ENCODE results near the gene NPNT. TPM values are rescaled to one million over a fixed set of nuclear protein-coding genes. Genes with fewer than 3 reads are reported as not detected.

NPNT gene
- total RNA-seq, 4 donors from 2014 or later, result 3.6 to 6.6 (median 4.8) TPM

DNA sequence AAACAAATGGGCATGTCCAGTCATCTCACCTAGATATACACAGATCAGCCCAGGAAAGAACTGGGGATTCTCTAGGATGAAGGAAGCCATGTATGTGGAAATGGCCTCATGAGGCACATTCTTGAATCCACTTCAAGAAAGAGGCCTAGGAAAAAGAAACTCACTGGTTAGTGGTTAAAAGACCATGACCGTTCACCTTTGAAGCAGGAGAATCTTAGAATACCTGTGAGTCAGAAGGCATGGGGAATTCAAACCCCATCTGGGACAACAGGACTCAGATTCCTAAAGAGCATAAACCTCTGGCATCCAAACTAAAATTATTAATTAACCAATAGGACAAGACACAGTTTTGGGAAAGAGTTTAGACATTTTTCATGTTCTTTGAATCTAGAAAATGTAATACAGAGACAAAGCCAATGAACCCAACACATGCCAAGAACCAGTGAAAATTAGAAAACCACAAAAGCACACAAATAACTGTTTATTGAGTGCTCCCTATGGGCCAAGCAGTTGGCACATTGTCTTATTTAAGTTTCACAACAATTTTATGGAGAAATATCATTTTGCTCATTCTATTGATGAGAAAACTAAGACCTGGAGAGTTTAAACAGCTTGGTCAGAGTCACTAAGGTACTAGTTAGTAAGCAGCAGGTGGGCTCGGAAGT, 97.5 kb downstream of the NPNT start:
- WGBS, result 94% methylated on average over 2 of the region's 2 CpGs
- no peak overlapping the region for H3K27ac ChIP-seq
- no peak overlapping the region for H3K4me3 ChIP-seq
- H3K4me1 ChIP-seq, result peaks cover 6% of the 10 kb centered on the region
- H3K9me3 ChIP-seq, result no peaks in the 10 kb centered on the region
- DNase-seq (ENCODE audit: low spot score in 2 of 2), result no peak
- no peaks in the 10 kb centered on the region for H3K36me3 ChIP-seq
- TF ChIP-seq, protein P1, sequence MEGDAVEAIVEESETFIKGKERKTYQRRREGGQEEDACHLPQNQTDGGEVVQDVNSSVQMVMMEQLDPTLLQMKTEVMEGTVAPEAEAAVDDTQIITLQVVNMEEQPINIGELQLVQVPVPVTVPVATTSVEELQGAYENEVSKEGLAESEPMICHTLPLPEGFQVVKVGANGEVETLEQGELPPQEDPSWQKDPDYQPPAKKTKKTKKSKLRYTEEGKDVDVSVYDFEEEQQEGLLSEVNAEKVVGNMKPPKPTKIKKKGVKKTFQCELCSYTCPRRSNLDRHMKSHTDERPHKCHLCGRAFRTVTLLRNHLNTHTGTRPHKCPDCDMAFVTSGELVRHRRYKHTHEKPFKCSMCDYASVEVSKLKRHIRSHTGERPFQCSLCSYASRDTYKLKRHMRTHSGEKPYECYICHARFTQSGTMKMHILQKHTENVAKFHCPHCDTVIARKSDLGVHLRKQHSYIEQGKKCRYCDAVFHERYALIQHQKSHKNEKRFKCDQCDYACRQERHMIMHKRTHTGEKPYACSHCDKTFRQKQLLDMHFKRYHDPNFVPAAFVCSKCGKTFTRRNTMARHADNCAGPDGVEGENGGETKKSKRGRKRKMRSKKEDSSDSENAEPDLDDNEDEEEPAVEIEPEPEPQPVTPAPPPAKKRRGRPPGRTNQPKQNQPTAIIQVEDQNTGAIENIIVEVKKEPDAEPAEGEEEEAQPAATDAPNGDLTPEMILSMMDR (IDR thresholded peaks at IDR 0.05), result no peak
- TF ChIP-seq POLR2AphosphoS5 (IDR thresholded peaks at IDR 0.05) (no peak), POLR2A (IDR thresholded peaks at IDR 0.05) (no peak), EP300 (IDR thresholded peaks at IDR 0.05) (no peak)
- no peaks in the 10 kb centered on the region for H3K27me3 ChIP-seq

DNA sequence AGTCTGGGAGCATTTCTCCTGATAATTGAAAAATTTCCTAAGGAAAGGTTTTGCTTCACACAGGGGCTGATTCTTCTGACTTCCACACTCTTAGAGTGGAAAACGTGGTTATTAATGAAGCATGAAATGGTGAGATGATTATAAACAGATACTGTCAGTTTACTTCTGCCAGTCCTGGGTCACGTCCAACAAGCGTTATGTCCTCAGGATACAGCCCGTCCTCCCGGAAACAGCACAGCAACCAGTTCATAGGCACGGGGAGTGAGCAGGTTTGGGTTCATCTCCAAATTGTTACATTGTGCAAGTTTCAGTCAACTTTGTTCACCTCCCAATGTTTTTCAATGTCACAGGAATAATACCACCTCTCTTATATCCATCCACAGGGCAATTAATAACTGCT, 98.8 kb downstream of the NPNT start:
- WGBS, result 27% methylated on average over 6 of the region's 6 CpGs
- DNase-seq (ENCODE audit: low spot score in 2 of 2), result no peak

GRCh38 chr4:105994841-105995501, 99.7 kb downstream of the NPNT start:
- Histone ChIP-seq H3K27me3 (no peaks in the 10 kb centered on the region), H3K4me1 (peaks cover 6% of the 10 kb centered on the region), H3K4me3 (no peak overlapping the region), H3K27ac (no peak overlapping the region), H3K9me3 (no peaks in the 10 kb centered on the region), H3K36me3 (no peaks in the 10 kb centered on the region)
- TF ChIP-seq POLR2A (IDR thresholded peaks at IDR 0.05) (no peak), POLR2AphosphoS5 (IDR thresholded peaks at IDR 0.05) (no peak), EP300 (IDR thresholded peaks at IDR 0.05) (no peak)
- TF ChIP-seq, protein P1 (IDR thresholded peaks at IDR 0.05), result no peak
- DNase-seq (ENCODE audit: low spot score in 2 of 2), result no peak
- WGBS, result 74% methylated on average over 5 of the region's 5 CpGs

More for the DNA sequence above, 98.8 kb downstream of the NPNT start:
- peaks cover 6% of the 10 kb centered on the region for H3K4me1 ChIP-seq
- TF ChIP-seq POLR2AphosphoS5 (IDR thresholded peaks at IDR 0.05) (no peak), POLR2A (IDR thresholded peaks at IDR 0.05) (no peak), EP300 (IDR thresholded peaks at IDR 0.05) (no peak)
- TF ChIP-seq, protein P1 (IDR thresholded peaks at IDR 0.05), result no peak
- no peaks in the 10 kb centered on the region for H3K27me3 ChIP-seq
- no peaks in the 10 kb centered on the region for H3K36me3 ChIP-seq
- H3K27ac ChIP-seq, result no peak overlapping the region
- no peaks in the 10 kb centered on the region for H3K9me3 ChIP-seq
- no peak overlapping the region for H3K4me3 ChIP-seq

DNA sequence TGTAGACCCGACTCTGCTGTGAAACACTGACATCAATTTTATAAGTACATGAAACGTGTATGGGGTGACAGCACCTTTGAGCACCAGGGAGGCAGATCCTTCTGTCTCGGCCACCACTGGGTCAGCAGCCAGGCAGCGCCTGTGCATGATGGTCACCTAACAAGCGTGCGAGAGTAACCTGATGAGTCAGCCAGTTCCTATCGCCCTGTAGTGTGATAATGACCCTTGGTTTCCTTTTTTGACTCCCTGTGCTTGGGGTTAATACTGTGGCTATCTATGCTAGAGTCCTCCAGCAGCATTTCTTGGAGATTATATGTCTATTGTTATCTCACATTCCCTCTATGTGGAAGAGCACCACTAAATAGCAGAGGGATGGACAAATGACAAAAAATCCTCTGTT, 101.6 kb downstream of the NPNT start:
- 77% methylated on average over 7 of the region's 7 CpGs for WGBS

GRCh38 chr4:105998171-105999063, 103.1 kb downstream of the NPNT start:
- Histone ChIP-seq H3K27ac (no peak overlapping the region), H3K9me3 (no peaks in the 10 kb centered on the region), H3K4me3 (no peak overlapping the region), H3K4me1 (peaks cover 6% of the 10 kb centered on the region), H3K27me3 (no peaks in the 10 kb centered on the region), H3K36me3 (no peaks in the 10 kb centered on the region)
- no peak for TF ChIP-seq POLR2A (IDR thresholded peaks at IDR 0.05)
- no peak for TF ChIP-seq EP300 (IDR thresholded peaks at IDR 0.05)
- TF ChIP-seq, protein P1 (IDR thresholded peaks at IDR 0.05), result no peak
- TF ChIP-seq POLR2AphosphoS5 (IDR thresholded peaks at IDR 0.05), result no peak
- no peak for DNase-seq (ENCODE audit: low spot score in 2 of 2)
- 68% methylated on average over 7 of the region's 7 CpGs for WGBS

More for the DNA sequence above, 101.6 kb downstream of the NPNT start:
- H3K9me3 ChIP-seq, result no peaks in the 10 kb centered on the region
- H3K27me3 ChIP-seq, result no peaks in the 10 kb centered on the region
- DNase-seq (ENCODE audit: low spot score in 2 of 2), result no peak
- TF ChIP-seq EP300 (IDR thresholded peaks at IDR 0.05), result no peak
- no peak for TF ChIP-seq POLR2AphosphoS5 (IDR thresholded peaks at IDR 0.05)
- H3K36me3 ChIP-seq, result no peaks in the 10 kb centered on the region
- H3K4me3 ChIP-seq, result no peak overlapping the region
- peaks cover 6% of the 10 kb centered on the region for H3K4me1 ChIP-seq
- no peak overlapping the region for H3K27ac ChIP-seq

All from suprapubic skin (tissue), 4 donors.